Occipital lobe (tissue), 2 donors: Measurements from ENCODE around the gene GALNT5. TPM values are rescaled to one million over a fixed set of nuclear protein-coding genes. Genes with fewer than 3 reads are reported as not detected.
"Not testable (repeated sequence)": the region's sequence is repeated elsewhere in the genome, so short reads cannot be mapped to it uniquely, and the experiment has no call there.

Experiments
- DNase-seq: peaks from one replicate; lab custom pipeline; 2025; lab: John Stamatoyannopoulos, UW
- total RNA-seq: library from RNA; depleted of rRNA; stranded (reverse); fragments of >200 nt; gene quantifications from one replicate; pipeline ENCODE4 v1.2.3, GENCODE V29; 2014

Gene GALNT5, protein sequence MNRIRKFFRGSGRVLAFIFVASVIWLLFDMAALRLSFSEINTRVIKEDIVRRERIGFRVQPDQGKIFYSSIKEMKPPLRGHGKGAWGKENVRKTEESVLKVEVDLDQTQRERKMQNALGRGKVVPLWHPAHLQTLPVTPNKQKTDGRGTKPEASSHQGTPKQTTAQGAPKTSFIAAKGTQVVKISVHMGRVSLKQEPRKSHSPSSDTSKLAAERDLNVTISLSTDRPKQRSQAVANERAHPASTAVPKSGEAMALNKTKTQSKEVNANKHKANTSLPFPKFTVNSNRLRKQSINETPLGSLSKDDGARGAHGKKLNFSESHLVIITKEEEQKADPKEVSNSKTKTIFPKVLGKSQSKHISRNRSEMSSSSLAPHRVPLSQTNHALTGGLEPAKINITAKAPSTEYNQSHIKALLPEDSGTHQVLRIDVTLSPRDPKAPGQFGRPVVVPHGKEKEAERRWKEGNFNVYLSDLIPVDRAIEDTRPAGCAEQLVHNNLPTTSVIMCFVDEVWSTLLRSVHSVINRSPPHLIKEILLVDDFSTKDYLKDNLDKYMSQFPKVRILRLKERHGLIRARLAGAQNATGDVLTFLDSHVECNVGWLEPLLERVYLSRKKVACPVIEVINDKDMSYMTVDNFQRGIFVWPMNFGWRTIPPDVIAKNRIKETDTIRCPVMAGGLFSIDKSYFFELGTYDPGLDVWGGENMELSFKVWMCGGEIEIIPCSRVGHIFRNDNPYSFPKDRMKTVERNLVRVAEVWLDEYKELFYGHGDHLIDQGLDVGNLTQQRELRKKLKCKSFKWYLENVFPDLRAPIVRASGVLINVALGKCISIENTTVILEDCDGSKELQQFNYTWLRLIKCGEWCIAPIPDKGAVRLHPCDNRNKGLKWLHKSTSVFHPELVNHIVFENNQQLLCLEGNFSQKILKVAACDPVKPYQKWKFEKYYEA
- 0.16 TPM for total RNA-seq

DNA sequence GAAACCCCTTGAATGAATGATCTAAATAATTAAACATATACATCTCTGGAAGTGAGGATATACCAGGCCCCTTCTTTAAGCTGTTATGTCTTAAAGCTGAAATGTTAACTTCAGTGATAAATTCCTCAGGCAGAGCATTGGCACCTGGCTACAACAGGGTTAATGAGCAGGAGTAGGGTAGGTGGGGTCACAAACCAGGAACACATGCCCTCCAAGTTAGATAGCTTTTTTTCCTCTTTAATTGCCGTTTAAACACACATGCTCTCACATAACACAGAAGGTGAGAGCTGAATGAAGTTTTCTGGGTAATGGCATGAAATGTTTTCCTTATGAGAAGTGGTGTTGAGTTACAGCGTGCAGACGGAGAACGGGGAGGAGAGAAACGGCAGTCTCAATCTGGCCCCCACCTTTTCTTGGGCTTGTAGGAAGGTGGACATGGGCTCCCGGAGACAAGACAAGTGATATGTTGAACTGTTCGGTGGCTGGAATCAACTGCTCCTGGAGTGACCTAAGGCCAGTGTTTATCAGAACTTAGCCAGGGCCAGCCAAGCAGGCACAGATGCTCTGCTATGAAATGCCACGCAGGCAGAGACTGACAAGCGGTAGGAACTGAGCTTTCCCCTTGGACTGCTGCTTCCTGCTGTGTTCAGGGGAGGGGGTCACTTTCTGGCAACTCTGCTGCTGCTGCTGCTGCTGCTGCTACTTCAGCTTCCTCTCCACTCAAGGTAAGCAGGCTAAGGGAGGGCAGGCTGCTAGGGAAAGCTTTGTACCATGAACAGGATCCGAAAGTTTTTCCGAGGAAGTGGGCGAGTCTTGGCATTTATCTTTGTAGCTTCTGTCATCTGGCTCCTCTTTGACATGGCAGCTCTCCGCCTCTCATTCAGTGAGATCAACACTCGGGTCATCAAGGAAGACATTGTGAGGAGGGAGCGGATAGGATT is at the start of gene GALNT5:
TSS of gene GALNT5 (plus strand) at position 394 of the 941 bp plus-strand sequence. CDS start at position 772, 378 bp downstream.
- no peak for DNase-seq

DNA sequence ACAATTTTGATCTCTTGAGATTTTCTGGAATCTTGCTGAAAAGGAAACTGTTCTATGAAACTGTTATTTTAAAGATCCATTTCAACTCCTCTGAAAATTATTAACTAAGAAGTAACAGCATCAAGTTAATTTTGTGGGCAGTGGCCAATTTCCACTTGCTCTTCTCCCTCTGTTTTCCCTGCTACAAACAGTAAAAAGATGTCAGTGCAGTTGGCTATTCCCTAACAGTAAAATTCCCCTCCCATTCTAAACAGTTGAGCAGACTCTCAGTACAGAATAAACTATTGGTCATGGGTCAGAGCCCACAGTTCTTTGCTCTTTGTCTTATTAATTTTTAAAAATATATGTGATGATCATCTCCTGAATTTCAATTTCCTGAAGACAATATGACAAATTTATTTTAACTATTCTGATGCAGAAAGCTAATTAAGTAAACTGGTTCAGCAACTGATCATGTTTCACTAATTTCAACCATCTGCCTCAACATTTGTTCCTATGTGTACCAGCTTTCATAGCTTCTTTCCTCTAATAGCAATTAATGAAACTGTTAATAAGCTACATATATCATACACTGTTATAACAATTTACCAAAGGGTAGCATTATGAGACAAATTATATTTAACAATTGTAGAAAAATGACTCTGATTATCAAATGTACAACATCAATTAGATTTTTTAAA is 41.1 kb upstream of the GALNT5 start:
- DNase-seq, result no peak

DNA sequence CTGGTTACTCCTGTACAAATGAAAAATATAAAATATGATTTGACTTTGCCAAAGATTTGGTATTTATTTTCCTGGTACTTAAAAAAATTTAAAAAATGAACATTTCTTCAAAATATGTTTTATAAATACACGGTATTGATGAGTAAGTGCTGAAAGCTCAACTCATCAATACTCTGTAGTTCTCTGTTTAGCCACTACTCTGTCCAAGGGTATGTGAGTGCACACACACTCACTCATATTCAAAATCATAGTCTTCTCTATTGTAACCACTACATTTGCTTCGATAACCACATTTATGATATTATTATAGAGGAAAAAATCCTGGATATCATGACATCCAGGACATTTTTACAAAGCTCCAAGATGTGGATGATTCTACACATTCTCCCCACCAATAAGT is 40.1 kb upstream of the GALNT5 start:
- DNase-seq, result no peak

DNA sequence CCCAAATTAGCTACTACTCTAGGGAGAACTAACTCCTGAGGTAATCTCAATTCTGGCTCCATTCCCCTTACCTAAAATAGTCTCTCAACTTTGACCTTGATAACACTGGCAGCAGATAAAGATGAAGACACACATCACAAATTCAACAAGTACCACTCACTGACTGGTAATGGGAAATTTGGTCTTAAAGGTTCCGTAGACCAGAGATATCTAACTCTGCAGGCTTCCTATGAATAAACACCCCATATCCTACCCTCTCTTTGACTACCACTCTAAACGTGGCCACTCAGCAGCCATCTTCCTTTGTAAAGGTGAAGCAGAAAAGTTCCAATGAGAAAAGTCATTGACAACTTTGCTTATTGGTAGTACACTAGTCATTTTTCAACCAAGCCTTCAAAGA is 38.6 kb upstream of the GALNT5 start:
- no peak for DNase-seq

DNA sequence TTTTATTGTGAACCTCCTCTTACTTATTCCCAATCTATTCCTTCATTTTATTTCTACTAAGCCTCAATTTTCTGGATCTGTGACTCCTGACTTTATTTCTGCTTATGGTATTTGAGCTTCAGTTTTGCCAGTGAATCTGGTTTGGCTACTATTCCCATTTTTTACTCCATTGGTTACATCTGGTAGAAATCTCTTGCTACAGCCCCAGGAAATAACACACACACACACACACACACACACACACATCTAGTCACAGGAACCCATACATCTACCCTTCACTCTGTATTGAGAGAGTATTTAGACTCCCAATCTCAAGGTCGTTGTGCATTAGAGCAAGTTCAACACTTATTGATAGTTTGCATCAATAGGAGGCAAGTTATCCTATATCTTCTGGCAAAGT is 37.0 kb upstream of the GALNT5 start:
- no peak for DNase-seq

DNA sequence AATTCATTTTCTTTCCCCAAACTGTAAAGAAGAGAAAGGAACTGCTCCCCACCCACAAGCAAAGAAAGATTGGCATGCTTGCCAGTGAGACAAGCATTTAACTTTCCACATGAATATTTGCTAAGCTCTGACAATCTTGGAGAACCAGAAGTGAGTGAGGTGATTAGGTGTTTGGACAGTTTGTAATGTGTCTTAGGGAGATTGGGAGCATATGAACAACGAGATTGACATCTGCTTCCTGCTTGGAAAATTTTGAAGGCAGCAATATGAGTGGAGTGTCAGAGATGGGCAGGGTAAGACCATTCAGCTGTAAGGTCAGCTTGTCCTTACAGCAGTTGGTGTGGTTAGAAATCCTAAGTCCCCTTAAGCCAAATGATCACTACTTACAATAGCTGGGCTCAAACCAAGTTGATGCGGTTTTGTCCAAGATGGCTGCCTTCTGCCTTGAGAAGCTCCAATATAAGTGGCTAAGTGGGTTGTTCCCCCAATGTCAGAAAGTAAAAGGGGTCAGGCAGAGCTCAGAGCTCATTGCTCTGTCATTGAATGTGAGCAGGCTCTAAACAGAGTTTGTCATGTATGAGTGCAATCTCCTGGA is 36.0 kb upstream of the GALNT5 start:
- DNase-seq, result no peak

DNA sequence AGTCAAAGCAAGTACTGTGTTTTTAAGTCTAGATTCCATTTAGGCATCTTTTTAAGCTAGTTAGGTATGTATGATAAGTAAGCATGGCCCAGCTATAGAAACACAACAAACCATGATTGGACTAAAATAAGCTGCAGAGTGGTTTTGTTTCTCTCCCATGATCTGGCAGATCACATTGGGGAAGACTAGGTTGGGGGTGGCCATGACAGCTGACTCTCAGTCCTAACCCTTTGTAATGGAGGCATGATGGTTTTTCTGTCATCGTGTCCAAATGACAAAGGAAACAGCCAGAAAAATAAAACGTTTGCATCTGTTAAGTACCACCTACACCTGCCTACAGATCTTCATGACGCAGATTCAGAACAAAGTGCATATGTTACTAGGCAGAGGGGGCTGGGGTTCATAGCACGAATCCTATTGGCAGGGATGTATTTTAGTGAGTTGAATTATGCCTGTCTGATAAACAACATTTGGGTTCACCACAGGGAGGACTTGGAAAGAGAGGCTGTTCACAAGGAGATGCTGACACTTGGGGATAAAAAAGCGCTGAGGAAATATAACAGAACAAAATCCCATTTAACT is 33.8 kb upstream of the GALNT5 start:
- DNase-seq, result no peak

DNA sequence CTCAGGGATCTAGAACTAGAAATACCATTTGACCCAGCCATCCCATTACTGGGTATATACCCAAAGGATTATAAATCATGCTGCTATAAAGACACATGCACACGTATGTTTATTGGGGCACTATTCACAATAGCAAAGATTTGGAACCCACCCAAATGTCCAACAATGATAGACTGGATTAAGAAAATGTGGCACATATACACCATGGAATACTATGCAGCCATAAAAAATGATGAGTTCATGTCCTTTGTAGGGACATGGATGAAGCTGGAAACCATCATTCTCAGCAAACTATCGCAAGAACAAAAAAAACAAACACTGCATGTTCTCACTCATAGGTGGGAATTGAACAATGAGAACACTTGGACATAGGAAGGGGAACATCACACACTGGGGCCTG is 33.1 kb upstream of the GALNT5 start:
- DNase-seq, result not testable (repeated sequence)

DNA sequence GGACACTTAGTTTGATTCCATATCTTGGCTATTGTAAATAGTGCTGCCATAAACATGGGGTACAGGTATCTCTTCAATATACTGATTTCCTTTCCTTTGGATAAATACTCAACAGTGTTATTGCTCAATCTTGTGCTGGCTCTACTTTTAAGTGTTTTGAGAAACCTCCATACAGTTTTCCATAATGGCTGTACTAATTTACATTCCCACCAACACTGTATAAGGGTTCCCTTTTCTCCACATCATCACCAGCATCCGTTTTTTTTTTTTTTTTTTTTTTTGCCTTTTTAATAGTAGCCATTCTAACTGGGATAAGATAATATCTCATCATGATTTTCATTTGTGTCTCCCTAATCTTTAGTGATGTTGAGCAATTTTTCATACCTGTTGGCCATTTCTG is 29.9 kb upstream of the GALNT5 start:
- no peak for DNase-seq

DNA sequence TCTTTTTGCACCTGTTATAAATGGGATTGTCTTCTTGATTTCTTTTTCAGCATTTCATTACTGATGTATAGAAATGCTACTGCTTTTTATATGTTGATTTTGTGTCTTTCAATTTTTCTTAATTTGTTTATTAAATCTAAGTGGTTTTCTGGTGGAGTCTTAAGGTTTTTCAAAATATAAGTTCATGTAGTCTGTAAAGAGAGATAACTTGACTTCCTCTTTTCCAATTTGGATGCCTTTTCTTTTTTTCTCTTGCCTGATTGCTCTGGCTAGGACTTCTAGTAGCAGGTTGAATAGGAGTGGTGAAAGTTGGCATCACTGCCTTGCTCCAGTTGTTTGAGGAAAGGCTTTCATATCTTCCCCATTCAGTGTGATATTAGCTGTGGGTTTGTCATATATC is 28.6 kb upstream of the GALNT5 start:
- no peak for DNase-seq

DNA sequence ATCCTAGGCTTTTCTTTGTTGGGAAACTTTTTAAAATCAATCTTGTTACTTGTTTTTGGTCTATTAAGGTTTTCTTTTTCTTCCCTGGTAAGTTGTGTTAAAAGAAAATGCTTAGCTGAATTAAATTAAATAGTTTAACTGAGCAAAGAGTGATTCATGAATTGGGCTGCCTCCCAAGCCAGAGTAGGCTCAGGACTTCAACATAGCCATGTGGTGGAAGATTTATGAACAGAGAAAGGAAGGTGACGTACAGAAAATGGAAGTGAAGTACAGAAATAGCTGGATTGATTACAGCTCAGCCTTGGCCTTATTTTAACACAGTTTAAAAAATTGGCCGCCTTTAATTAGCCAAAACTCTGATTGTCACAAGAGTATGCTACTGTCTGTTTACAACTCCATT is 27.9 kb upstream of the GALNT5 start:
- DNase-seq, result no peak

DNA sequence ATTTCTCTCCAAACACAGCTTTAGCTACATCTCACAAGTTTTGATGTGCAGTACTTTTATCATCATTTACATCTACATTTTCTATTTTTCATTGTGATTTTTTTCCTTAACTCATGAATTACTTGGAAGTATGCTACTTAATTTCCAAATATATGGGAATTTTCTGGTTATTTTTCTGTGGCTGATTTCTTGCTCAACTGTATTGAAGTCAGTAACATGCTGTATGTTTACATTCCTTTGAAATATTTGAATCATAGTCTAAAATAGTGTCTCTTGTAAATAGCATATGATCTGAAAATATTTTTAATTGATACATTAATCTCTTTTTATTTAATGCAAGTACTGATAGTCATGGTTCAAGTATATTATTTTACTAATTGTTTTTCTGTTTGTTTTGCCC is 26.0 kb upstream of the GALNT5 start:
- DNase-seq, result no peak

DNA sequence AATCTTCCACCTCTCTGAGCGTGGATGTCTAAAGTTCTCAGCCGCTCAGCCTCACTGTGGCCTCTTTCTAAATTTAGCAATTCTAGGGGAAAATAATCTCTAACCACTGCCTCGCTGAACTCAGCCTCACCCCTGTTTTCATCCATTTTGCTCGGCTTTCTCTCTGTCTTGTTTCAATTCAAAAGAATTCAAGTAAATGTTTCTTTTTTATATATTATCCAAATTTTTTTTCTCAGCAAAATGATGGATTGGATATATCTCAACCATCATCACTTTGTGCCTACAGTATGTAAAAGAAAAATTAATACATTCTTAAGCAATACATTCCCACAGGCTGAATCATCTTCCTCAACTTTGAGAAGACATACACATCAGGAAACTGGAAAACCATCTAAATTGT is 24.0 kb upstream of the GALNT5 start:
- no peak for DNase-seq

DNA sequence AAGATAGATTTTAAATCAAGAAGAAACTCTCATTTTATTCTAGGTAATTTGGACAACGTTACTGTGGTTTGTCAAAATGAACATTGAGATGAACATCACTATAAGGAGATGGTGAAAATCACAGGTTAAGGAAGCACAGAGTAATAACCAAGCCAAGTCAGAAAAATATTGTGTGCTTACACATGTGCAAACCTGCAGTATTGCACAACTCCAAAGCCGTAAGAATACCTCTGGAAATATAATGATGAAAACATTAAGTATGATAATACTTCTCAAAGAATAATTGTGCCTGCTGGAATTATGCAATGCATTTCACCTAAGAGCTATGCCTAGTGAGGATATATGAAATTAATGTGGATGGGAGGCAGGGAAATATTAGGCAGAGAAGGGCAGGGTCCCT is 21.1 kb upstream of the GALNT5 start:
- no peak for DNase-seq

DNA sequence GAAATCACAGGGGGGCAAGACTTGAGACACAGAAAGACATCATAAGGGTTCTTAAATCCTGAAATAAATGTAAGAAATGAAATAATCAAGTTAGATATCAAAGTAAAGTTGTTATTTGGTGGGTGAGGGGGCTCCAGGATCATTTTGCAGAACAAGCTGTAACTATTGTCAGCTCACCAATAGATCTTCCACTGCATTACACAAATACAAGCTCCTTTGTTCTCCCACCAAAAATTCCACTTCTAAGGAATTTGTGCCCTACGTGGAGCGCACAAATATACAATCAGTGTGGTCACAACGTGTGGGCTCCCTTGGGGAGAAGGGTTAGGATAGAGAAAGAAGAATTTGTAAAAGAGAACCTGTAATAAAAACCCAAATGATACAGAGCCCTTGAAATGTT is 19.2 kb upstream of the GALNT5 start:
- DNase-seq, result no peak

DNA sequence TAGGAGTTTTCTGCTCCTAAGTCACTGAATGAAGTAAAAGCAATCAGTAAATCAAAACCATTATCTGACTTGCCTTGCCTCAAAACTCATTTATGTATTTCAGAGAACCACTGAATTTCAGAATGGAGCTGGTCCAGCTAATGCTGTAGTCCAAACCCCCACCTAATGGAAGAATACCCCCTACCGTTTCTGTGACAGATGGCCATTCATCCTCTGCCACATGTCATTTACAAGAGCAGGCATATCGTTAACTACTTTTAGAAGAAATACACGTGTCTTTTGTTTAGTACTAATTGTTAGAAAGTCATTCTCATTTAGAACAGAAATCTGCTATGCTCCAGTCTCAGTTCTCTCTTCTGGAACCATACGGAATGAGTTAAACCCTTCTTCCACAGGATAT is 12.8 kb upstream of the GALNT5 start:
- DNase-seq, result no peak

DNA sequence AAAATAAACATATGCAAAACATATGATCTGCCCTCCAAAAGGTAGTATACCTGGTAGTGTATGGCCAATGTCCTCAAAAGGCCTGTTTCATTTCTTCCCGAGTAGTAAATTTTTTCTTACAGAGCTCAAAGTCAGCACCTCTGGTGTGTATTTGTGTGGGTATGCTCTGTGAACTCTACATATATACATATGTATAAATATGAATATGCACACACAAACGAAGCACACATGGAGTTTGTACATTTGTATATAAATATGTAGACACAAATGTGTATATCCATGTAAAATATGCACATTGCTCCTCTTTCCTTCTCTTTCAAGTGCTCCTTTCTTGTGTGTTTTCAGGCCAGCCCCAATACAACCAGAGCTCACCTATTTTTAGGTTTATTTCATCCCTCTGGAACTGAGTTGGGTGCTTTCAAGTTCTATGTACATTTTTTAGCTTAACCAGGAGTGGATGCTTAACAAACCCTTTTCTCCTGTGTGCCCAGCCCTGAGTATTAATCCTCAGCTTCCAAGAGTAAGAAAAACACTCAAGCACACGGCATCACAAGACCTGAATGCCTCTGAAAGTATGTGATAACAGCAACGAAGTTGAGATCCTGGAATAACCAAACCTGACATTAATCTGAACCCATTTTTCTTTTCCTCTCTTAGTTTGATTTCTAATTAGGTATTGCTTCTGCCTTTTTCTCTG is 12.2 kb upstream of the GALNT5 start:
- no peak for DNase-seq

DNA sequence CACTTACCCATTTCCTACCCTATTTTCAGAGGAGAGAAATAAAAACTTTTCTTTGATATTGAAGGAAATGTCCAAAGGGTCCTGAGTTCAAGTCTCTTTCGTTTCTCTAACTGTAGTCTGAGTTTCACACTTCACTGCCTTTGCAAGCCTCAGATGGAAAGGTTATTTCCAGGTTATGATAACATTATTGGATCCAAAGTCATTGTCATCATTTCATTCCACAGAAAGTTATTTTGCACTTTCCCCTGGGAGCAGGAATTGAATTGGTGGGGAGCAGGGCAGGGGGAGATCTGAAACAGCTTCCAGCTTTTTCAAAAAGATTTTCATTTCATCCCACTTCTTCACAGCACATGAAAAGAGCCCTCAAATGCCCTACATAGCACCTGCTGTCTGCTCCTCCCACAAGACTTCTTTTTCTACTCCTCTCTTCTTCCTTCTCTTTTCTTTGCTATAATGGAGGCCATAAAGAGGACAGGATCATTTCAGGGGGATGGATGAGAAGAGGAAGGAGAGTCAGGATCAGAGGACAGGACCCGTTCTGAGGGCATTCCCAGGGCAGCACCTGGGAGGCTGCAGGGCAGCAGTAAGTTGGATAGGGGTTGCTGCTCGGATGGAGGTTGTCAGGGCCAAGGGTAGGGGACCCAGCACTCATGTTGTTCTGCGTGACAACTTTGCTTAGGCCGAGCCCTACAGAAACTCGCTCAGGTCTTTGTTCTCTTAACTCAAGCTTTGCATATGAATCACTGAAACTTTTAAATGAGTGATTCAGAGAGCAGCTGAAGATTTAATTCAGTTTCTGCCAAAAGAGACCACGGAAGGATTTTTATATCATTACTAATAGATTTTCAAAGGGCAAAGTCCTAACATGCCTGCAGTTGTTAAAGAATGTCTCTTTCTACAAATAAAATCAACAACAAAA is 11.4 kb upstream of the GALNT5 start:
- no peak for DNase-seq
